HepG2 (cell line): ENCODE measurements around the gene AKAP9. TPM values are rescaled to one million over a fixed set of nuclear protein-coding genes. Genes with fewer than 3 reads are reported as not detected.

Experiments
- CHD2 ChIP-seq: IDR thresholded peaks from 2 replicates; pipeline ENCODE4 v1.6.1; 2011; ENCODE audit warnings: low read depth, low read length, improper control_type of control experiment
- DMAP1 ChIP-seq: IDR thresholded peaks from 2 replicates; pipeline ENCODE4 v1.6.1; 2016
- FOXM1 ChIP-seq: sonication (generic); formaldehyde crosslinking; IDR thresholded peaks from 2 replicates; pipeline ENCODE4 v1.5.0; 2020; ENCODE audit warnings: missing genetic modification reagents
- GABPA ChIP-seq, 2 experiments: IDR thresholded peaks; 2 replicates each; pipeline ENCODE4 v1.6.1; 2011 to 2016; ENCODE audit warnings: low read depth in 2 of 2, low read length in 1 of 2, missing biosample characterization in 1 of 2, missing genetic modification characterization in 1 of 2
- GTF2F1 ChIP-seq: fragments of 150-350 bp; IDR thresholded peaks from 2 replicates; pipeline ENCODE4 v1.6.1; 2014; ENCODE audit warnings: low read length
- HES4 ChIP-seq: sonication (generic); formaldehyde crosslinking; IDR thresholded peaks from 2 replicates; pipeline ENCODE4 v1.9.0; 2021; ENCODE audit warnings: mild to moderate bottlenecking, missing genetic modification reagents, borderline replicate concordance
- ISX ChIP-seq: sonication (generic); formaldehyde crosslinking; conservative IDR thresholded peaks from 2 replicates; pipeline ENCODE4 v1.5.0; 2020; ENCODE audit warnings: missing genetic modification reagents
- KDM3A ChIP-seq: IDR thresholded peaks from 2 replicates; pipeline ENCODE4 v1.6.1; 2018; ENCODE audit warnings: low read depth, missing compliant biosample characterization
- KLF9 ChIP-seq: IDR thresholded peaks from 2 replicates; pipeline ENCODE4 v1.6.1; 2016; ENCODE audit warnings: low read depth
- KMT2A ChIP-seq: sonication (generic); formaldehyde crosslinking; IDR thresholded peaks from 2 replicates; pipeline ENCODE4 v1.4.0; 2020; ENCODE audit warnings: missing genetic modification reagents
- MAFG ChIP-seq: sonication (generic); formaldehyde crosslinking; IDR thresholded peaks from 2 replicates; pipeline ENCODE4 v1.5.1; 2020; ENCODE audit warnings: mild to moderate bottlenecking, missing genetic modification reagents
- MLLT10 ChIP-seq: sonication (generic); formaldehyde crosslinking; IDR thresholded peaks from 2 replicates; pipeline ENCODE4 v1.4.0; 2020; ENCODE audit warnings: missing genetic modification reagents
- PHF8 ChIP-seq: sonication (generic); formaldehyde crosslinking; IDR thresholded peaks from 2 replicates; pipeline ENCODE4 v1.5.0; 2020; ENCODE audit warnings: missing genetic modification reagents
- REL ChIP-seq: sonication (generic); formaldehyde crosslinking; conservative IDR thresholded peaks from 2 replicates; pipeline ENCODE4 v1.8.0; 2022; ENCODE audit warnings: mild to moderate bottlenecking, missing genetic modification reagents, moderate library complexity
- TBP ChIP-seq: sonication (generic); formaldehyde crosslinking; IDR thresholded peaks from 2 replicates; pipeline ENCODE4 v1.5.0; 2020; ENCODE audit warnings: missing genetic modification reagents
- ZFX ChIP-seq: sonication (generic); formaldehyde crosslinking; IDR thresholded peaks from 2 replicates; pipeline ENCODE4 v1.4.0; 2020; ENCODE audit warnings: mild to moderate bottlenecking, low read depth, missing genetic modification reagents, moderate library complexity
- ZNF138 ChIP-seq: sonication (generic); formaldehyde crosslinking; IDR thresholded peaks from 2 replicates; pipeline ENCODE4 v1.5.0; 2020; ENCODE audit warnings: mild to moderate bottlenecking, low read depth, missing genetic modification reagents
- ZNF337 ChIP-seq: sonication (generic); formaldehyde crosslinking; IDR thresholded peaks from 2 replicates; pipeline ENCODE4 v1.5.1; 2020; ENCODE audit warnings: missing genetic modification reagents, low read depth, mild to moderate bottlenecking, borderline replicate concordance
- ZSCAN31 ChIP-seq: sonication (generic); formaldehyde crosslinking; IDR thresholded peaks from 2 replicates; pipeline ENCODE4 v1.5.0; 2020; ENCODE audit warnings: low read depth, mild to moderate bottlenecking, missing genetic modification reagents
- ZSCAN9 ChIP-seq: IDR thresholded peaks from 2 replicates; pipeline ENCODE4 v1.6.1; 2016; ENCODE audit warnings: borderline replicate concordance
- polyA plus RNA-seq, 8 experiments: library from polyadenylated mRNA; depleted of rRNA in 3 of 8; stranded (reverse) in 7 of 8; unstranded in 1 of 8; fragments of >200 nt; fragmentation: Illumina TruSeq in 4 of 8; extraction: Trizol in 4 of 8; gene quantifications; 2 replicates each; pipeline versions ENCODE4 v1.2.1 to v1.2.3, GENCODE V29; 2011 to 2016; ENCODE audit warnings: low read depth in 4 of 8, missing spikeins in 1 of 8, mixed read lengths in 1 of 8; ENCODE audit not compliant: insufficient read depth in 1 of 8
- total RNA-seq, 5 experiments: library from RNA; depleted of rRNA; stranded (reverse); fragments of >200 nt; fragmentation: Illumina TruSeq; extraction: Trizol; gene quantifications; 2 replicates each; pipeline ENCODE4 v1.2.3, GENCODE V29; 2016; ENCODE audit warnings: low read depth in 1 of 5
- TF ChIP-seq, protein P1 (sequence below): sonication (generic); formaldehyde crosslinking; IDR thresholded peaks from 2 replicates; pipeline ENCODE4 v1.4.0; 2020; ENCODE audit warnings: missing genetic modification reagents
- TF ChIP-seq, protein P2 (sequence below): sonication (generic); formaldehyde crosslinking; IDR thresholded peaks from 2 replicates; pipeline ENCODE4 v1.4.0; 2020; ENCODE audit warnings: missing genetic modification reagents
- TF ChIP-seq, protein P3 (sequence below): sonication (generic); formaldehyde crosslinking; IDR thresholded peaks from 2 replicates; pipeline ENCODE4 v1.4.0; 2020; ENCODE audit warnings: mild to moderate bottlenecking, missing genetic modification reagents
- TF ChIP-seq, protein P4 (sequence below): sonication (generic); formaldehyde crosslinking; conservative IDR thresholded peaks from 2 replicates; pipeline ENCODE4 v1.4.0; 2020; ENCODE audit warnings: missing genetic modification reagents

The AKAP9 gene
- total and polyA plus RNA-seq, 2 of the 13 experiments (the other 11 are each of a cell fraction or from before 2014, with no cell fraction given) = 27.6 to 33.1 TPM

DNA sequence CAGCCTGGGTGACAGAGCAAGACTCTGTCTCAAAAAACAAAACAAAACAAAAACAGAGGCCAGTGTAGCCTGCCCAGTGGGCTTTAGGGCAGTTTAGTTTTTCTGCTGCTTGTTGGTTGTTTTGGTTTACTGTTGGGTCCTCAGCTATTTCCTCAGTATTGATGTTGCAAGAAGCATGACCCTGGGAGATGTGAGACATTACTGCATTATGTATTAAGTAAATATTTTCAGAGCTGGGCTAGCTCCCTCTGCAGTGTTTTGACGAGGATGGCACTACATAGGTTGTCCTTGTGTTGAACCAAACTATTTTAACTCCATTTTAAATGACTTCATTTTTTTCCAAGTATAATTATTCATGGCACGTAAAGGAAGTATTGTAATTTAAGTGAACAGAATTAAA lies 4.8 kb downstream of the AKAP9 start (continued):
- TF ChIP-seq HES4 (CRISPR knock-in tag) = no peak
- TF ChIP-seq TBP (CRISPR knock-in tag) = no peak
- TF ChIP-seq GABPA (IDR thresholded peaks at IDR 0.05; ENCODE audit: low read depth, low read length) = no peak
- TF ChIP-seq GABPA (CRISPR knock-in tag; IDR thresholded peaks at IDR 0.05; ENCODE audit: low read depth) = no peak
- TF ChIP-seq ZFX (CRISPR knock-in tag) = no peak
- TF ChIP-seq, protein P1, sequence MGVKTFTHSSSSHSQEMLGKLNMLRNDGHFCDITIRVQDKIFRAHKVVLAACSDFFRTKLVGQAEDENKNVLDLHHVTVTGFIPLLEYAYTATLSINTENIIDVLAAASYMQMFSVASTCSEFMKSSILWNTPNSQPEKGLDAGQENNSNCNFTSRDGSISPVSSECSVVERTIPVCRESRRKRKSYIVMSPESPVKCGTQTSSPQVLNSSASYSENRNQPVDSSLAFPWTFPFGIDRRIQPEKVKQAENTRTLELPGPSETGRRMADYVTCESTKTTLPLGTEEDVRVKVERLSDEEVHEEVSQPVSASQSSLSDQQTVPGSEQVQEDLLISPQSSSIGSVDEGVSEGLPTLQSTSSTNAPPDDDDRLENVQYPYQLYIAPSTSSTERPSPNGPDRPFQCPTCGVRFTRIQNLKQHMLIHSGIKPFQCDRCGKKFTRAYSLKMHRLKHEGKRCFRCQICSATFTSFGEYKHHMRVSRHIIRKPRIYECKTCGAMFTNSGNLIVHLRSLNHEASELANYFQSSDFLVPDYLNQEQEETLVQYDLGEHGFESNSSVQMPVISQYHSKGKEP (CRISPR knock-in tag) = no peak
- no peak for TF ChIP-seq PHF8 (CRISPR knock-in tag)
- TF ChIP-seq KMT2A = no peak
- no peak for TF ChIP-seq MLLT10
- TF ChIP-seq KDM3A (CRISPR knock-in tag) = no peak
- peak; percentile 77 for TF ChIP-seq ZSCAN9 (CRISPR knock-in tag)
- no peak for TF ChIP-seq ZNF138 (CRISPR knock-in tag)
- TF ChIP-seq ZNF337 (CRISPR knock-in tag) = no peak
- no peak for TF ChIP-seq ZSCAN31 (CRISPR knock-in tag)
- TF ChIP-seq, protein P2, sequence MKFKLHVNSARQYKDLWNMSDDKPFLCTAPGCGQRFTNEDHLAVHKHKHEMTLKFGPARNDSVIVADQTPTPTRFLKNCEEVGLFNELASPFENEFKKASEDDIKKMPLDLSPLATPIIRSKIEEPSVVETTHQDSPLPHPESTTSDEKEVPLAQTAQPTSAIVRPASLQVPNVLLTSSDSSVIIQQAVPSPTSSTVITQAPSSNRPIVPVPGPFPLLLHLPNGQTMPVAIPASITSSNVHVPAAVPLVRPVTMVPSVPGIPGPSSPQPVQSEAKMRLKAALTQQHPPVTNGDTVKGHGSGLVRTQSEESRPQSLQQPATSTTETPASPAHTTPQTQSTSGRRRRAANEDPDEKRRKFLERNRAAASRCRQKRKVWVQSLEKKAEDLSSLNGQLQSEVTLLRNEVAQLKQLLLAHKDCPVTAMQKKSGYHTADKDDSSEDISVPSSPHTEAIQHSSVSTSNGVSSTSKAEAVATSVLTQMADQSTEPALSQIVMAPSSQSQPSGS (CRISPR knock-in tag) = no peak
- no peak for TF ChIP-seq FOXM1 (CRISPR knock-in tag)
- no peak for TF ChIP-seq KLF9 (CRISPR knock-in tag)
- TF ChIP-seq ISX = no peak
- no peak for TF ChIP-seq GTF2F1
- TF ChIP-seq, protein P3, sequence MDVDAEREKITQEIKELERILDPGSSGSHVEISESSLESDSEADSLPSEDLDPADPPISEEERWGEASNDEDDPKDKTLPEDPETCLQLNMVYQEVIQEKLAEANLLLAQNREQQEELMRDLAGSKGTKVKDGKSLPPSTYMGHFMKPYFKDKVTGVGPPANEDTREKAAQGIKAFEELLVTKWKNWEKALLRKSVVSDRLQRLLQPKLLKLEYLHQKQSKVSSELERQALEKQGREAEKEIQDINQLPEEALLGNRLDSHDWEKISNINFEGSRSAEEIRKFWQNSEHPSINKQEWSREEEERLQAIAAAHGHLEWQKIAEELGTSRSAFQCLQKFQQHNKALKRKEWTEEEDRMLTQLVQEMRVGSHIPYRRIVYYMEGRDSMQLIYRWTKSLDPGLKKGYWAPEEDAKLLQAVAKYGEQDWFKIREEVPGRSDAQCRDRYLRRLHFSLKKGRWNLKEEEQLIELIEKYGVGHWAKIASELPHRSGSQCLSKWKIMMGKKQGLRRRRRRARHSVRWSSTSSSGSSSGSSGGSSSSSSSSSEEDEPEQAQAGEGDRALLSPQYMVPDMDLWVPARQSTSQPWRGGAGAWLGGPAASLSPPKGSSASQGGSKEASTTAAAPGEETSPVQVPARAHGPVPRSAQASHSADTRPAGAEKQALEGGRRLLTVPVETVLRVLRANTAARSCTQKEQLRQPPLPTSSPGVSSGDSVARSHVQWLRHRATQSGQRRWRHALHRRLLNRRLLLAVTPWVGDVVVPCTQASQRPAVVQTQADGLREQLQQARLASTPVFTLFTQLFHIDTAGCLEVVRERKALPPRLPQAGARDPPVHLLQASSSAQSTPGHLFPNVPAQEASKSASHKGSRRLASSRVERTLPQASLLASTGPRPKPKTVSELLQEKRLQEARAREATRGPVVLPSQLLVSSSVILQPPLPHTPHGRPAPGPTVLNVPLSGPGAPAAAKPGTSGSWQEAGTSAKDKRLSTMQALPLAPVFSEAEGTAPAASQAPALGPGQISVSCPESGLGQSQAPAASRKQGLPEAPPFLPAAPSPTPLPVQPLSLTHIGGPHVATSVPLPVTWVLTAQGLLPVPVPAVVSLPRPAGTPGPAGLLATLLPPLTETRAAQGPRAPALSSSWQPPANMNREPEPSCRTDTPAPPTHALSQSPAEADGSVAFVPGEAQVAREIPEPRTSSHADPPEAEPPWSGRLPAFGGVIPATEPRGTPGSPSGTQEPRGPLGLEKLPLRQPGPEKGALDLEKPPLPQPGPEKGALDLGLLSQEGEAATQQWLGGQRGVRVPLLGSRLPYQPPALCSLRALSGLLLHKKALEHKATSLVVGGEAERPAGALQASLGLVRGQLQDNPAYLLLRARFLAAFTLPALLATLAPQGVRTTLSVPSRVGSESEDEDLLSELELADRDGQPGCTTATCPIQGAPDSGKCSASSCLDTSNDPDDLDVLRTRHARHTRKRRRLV (CRISPR knock-in tag) = no peak
- TF ChIP-seq MAFG (CRISPR knock-in tag) = no peak
- no peak for TF ChIP-seq REL (CRISPR knock-in tag)
- no peak for TF ChIP-seq CHD2
- TF ChIP-seq DMAP1 (CRISPR knock-in tag) = no peak
- TF ChIP-seq, protein P4, sequence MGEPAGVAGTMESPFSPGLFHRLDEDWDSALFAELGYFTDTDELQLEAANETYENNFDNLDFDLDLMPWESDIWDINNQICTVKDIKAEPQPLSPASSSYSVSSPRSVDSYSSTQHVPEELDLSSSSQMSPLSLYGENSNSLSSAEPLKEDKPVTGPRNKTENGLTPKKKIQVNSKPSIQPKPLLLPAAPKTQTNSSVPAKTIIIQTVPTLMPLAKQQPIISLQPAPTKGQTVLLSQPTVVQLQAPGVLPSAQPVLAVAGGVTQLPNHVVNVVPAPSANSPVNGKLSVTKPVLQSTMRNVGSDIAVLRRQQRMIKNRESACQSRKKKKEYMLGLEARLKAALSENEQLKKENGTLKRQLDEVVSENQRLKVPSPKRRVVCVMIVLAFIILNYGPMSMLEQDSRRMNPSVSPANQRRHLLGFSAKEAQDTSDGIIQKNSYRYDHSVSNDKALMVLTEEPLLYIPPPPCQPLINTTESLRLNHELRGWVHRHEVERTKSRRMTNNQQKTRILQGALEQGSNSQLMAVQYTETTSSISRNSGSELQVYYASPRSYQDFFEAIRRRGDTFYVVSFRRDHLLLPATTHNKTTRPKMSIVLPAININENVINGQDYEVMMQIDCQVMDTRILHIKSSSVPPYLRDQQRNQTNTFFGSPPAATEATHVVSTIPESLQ (CRISPR knock-in tag) = no peak
